ENCODE results near the gene ERAS. TPM values are rescaled to one million over a fixed set of nuclear protein-coding genes. Genes with fewer than 3 reads are reported as not detected.
"Not testable (repeated sequence)": the region's sequence is repeated elsewhere in the genome, so short reads cannot be mapped to it uniquely, and the experiment has no call there.

ERAS gene
- total and polyA plus RNA-seq, 2 of the 13 experiments (the other 11 are each of a cell fraction or from before 2014, with no cell fraction given), result 0.21 to 0.22 TPM

GRCh38 chrX:48854121-48854804, 27.9 kb downstream of the ERAS start:
- FAIRE-seq; in situ Hi-C loops (cut with HindIII; ENCODE audit: extremely low pct_ligation_motif_present, low pct_unique_long_range_greater_than_20kb); intact Hi-C loops (cut with micrococcal nuclease; ENCODE audit: unreplicated experiment); BruUV-seq (replicated peaks); ATAC-seq; H4K20me1 ChIP-seq (ENCODE audit: insufficient read depth, low read length); DNase-seq (ENCODE audit: low spot score); H3K4me3 ChIP-seq (replicated peaks in 1 of 3; ENCODE audit: insufficient read depth in 1 of 3, low read depth in 2 of 3, low read length in 3 of 3); H3K27me3 ChIP-seq (ENCODE audit: control insufficient read depth in 1 of 2, insufficient read depth in 2 of 2, low read length in 2 of 2); H2AFZ ChIP-seq (ENCODE audit: low read length); H3K9ac ChIP-seq (ENCODE audit: insufficient read depth, low read depth, low read length); H3K79me2 ChIP-seq (ENCODE audit: insufficient read depth, low read length); H3K9me3 ChIP-seq (ENCODE audit: low read length); H3K27ac ChIP-seq (ENCODE audit: extremely low read length, insufficient read depth, low read length); H3K4me2 ChIP-seq (ENCODE audit: low read depth, low read length); H3K36me3 ChIP-seq (replicated peaks in 1 of 2; ENCODE audit: control insufficient read depth in 1 of 2, insufficient read depth in 2 of 2, low read length in 2 of 2); POLR2A ChIA-PET: not testable (repeated sequence)
- peaks cover 23% of the 10 kb centered on the region; the same call in 1 of the 2 replicates for H3K4me1 ChIP-seq (ENCODE audit: insufficient read depth, low read length)
- 40% methylated on average over 4 of the region's 12 CpGs for WGBS (ENCODE audit: low lambda C conversion rate)
- CTCF ChIA-PET (ENCODE audit: low intra/inter-chr PET ratio, low total read pairs), result interaction anchor here (1.5 kb wide), 1 partner anchor 63 kb away, joined by 3 read pairs; no protein-coding TSS in a partner anchor

- no peaks in the 10 kb centered on the region for H3K9me3 ChIP-seq (ENCODE audit: low read length)
- H4K20me1 ChIP-seq (ENCODE audit: insufficient read depth, low read length), result no peaks in the 10 kb centered on the region
- in situ Hi-C loops (cut with HindIII; ENCODE audit: extremely low pct_ligation_motif_present, low pct_unique_long_range_greater_than_20kb), result no loop called here
- ChIA-PET CTCF (ENCODE audit: low intra/inter-chr PET ratio, low total read pairs) (interaction anchor here (1.5 kb wide), 1 partner anchor 62 kb away, joined by 3 read pairs; no protein-coding TSS in a partner anchor), POLR2A (no interaction called here)
- H3K4me1 ChIP-seq (ENCODE audit: insufficient read depth, low read length), result peaks cover 23% of the 10 kb centered on the region; the same call in 1 of the 2 replicates
- no peak overlapping the region for H2AFZ ChIP-seq (ENCODE audit: low read length)
- DNase-seq (ENCODE audit: low spot score), result peak; percentile 25
- no peaks in the 10 kb centered on the region for H3K36me3 ChIP-seq (replicated peaks in 1 of 2; ENCODE audit: control insufficient read depth in 1 of 2, insufficient read depth in 2 of 2, low read length in 2 of 2)
- no peak for ATAC-seq
- H3K4me2 ChIP-seq (ENCODE audit: low read depth, low read length), result no peak overlapping the region
- H3K4me3 ChIP-seq (replicated peaks in 1 of 3; ENCODE audit: insufficient read depth in 1 of 3, low read depth in 2 of 3, low read length in 3 of 3), result no peak overlapping the region
- 3% methylated on average over 5 of the region's 5 CpGs for WGBS (ENCODE audit: low lambda C conversion rate)
- no peak overlapping the region for H3K27ac ChIP-seq (ENCODE audit: extremely low read length, insufficient read depth, low read length)
- FAIRE-seq, result no peak
- no peak overlapping the region for H3K9ac ChIP-seq (ENCODE audit: insufficient read depth, low read depth, low read length)
- BruUV-seq (replicated peaks), result no TSS peak
- no peaks in the 10 kb centered on the region for H3K27me3 ChIP-seq (ENCODE audit: control insufficient read depth in 1 of 2, insufficient read depth in 2 of 2, low read length in 2 of 2)
- H3K79me2 ChIP-seq (ENCODE audit: insufficient read depth, low read length), result no peaks in the 10 kb centered on the region
- intact Hi-C loops (cut with micrococcal nuclease; ENCODE audit: unreplicated experiment), result no loop called here
- TF ChIP-seq FOXA1 (IDR thresholded peaks at IDR 0.05) (no peak), FOXA1 (CRISPR knock-in tag; IDR thresholded peaks at IDR 0.05) (no peak), ZNF784 (CRISPR knock-in tag; IDR thresholded peaks at IDR 0.05; ENCODE audit: borderline replicate concordance) (no peak), TFE3 (CRISPR knock-in tag; IDR thresholded peaks at IDR 0.05) (no peak), STAG1 (CRISPR knock-in tag; IDR thresholded peaks at IDR 0.05) (peak; percentile 54), ATF5 (CRISPR knock-in tag; IDR thresholded peaks at IDR 0.05; ENCODE audit: low read depth) (no peak), ZNF567 (CRISPR knock-in tag; IDR thresholded peaks at IDR 0.05; ENCODE audit: borderline replicate concordance) (no peak), ERF (CRISPR knock-in tag; IDR thresholded peaks at IDR 0.05) (no peak), ZSCAN22 (CRISPR knock-in tag; IDR thresholded peaks at IDR 0.05) (no peak), ARNTL (CRISPR knock-in tag; IDR thresholded peaks at IDR 0.05) (no peak), ARID4A (CRISPR knock-in tag; IDR thresholded peaks at IDR 0.05; ENCODE audit: borderline replicate concordance) (no peak)
Observed at GRCh38 chrX:48854898-48855297, 28.6 kb downstream of the ERAS start.

All from HepG2 (cell line).